GM19239 (cell line): ENCODE results near the gene SPATC1L.

Experiments used
- DNase-seq: peaks from one replicate; pipeline ENCODE4 v3.0.0; 2011; ENCODE audit warnings: low spot score; ENCODE audit not compliant: insufficient read length
- FAIRE-seq: peaks from 2 replicates; lab custom pipeline; 2011; peaks lifted over from hg19 to GRCh38; lab: Jason Lieb, UNC

The SPATC1L gene

DNA sequence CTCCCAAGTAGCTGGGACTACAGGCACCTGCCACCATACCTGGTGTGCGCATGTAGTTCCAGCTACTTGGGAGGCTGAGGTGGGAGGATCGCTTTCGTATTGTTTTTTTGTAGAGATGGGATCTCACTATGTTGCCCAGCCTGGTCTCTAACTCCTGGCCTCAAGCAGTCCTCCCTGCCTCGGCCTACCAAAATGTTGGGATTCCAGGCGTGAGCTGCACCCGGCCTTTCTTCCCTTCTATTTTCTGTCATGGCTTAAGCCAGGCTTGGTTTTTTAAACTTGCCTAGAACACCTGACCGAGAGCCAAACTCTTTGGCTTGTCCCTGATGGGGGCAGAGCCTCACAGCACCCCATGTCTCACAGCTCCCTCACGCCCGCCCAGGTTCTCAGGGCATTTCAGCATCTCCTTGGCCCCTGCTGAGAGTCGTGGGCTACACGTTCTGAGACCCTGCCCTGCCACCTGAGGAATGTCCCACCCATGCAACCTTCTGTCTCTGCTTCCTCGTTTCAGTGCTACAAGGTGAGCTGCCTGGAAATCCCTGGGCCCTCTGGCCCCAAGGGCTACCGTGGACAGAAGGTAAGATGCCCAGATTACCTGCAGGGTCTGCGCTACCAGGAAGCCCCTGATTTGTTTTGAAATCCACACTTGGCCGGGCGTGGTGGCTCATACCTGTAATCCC lies 70.6 kb downstream of the SPATC1L start:
- DNase-seq = no peak
- FAIRE-seq = no peak

DNA sequence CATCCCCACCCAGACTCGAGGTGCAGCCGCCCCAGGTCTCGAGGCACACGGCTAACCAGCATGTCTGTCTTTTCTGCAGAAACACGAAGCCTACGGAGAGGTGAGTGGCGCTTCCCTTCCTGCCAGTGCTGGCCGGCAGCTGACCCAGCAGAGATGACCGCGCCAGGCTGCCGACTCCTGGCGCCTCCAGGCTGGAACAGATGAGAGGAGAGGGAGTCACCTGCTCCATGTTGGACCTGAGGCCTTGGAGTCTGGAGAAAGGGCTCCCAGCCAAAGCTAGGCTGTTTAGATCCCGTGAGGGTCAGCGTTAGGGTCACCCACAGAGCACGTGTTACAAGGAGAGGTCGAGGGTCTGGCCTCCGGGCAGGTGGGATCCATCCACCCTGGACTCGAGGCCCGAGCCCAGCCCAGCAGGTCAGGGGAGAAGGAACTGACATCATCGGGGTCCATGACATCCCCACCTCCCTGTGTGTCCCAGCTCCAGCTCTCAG lies 71.5 kb downstream of the SPATC1L start:
- DNase-seq (no peak), FAIRE-seq (no peak)

DNA sequence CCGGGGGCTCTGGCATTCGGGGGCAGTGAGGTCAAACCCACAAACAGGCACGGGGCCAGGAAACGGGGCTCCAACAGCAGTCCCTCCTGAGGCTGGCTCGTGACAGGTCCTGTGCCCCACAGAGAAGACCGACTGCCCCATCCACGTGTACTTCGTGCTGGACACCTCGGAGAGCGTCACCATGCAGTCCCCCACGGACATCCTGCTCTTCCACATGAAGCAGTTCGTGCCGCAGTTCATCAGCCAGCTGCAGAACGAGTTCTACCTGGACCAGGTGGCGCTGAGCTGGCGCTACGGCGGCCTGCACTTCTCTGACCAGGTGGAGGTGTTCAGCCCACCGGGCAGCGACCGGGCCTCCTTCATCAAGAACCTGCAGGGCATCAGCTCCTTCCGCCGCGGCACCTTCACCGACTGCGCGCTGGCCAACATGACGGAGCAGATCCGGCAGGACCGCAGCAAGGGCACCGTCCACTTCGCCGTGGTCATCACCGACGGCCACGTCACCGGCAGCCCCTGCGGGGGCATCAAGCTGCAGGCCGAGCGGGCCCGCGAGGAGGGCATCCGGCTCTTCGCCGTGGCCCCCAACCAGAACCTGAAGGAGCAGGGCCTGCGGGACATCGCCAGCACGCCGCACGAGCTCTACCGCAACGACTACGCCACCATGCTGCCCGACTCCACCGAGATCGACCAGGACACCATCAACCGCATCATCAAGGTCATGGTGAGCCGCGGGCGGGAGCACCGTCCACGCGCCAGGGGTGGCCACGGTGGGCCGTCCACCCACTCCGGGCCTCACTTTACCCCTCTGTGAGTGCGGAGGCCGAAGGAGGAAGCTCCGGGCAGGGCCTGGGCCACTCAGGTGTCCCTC lies 72.2 kb downstream of the SPATC1L start:
- FAIRE-seq (no peak), DNase-seq (no peak)

DNA sequence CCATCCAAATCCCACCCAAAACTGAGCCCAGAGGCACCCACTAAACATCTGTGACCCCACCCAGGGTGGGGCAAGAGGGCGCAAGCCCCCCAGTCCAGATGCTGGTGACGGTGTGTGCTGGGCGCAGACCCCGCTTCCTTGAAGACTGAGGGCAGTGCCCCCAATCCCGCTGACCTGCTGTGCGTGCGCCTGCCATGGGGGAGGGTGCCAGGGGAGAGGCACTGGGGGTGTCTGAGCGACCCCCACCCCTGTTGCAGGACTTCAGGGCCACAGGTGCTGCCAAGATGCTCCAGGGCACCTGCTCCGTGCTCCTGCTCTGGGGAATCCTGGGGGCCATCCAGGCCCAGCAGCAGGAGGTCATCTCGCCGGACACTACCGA lies 73.1 kb downstream of the SPATC1L start:
- FAIRE-seq = no peak

More for the DNA sequence above, 73.1 kb downstream of the SPATC1L start:
- DNase-seq = no peak
